Muscle of leg (tissue), 11 donors: ENCODE data around the gene SLFN12. TPM values are rescaled to one million over a fixed set of nuclear protein-coding genes. Genes with fewer than 3 reads are reported as not detected.
A peak's percentile ranks its signal among the peaks of the same experiment; 100 is the strongest.

Source experiments
- DNase-seq: peaks from one replicate; pipeline ENCODE4 v3.0.0; 2013
- H3K27ac ChIP-seq: one replicate; pipeline ENCODE4 v1.5.1; 2013; ENCODE audit warnings: mild to moderate bottlenecking, low read length, control low read depth
- H3K27me3 ChIP-seq: one replicate; pipeline ENCODE4 v1.6.1; 2013; ENCODE audit warnings: low read length; ENCODE audit not compliant: control insufficient read depth, insufficient read depth
- H3K36me3 ChIP-seq: one replicate; pipeline ENCODE4 v1.6.1; 2013; ENCODE audit warnings: low read length; ENCODE audit not compliant: control insufficient read depth, insufficient read depth
- H3K4me1 ChIP-seq: one replicate; pipeline ENCODE4 v1.6.1; 2013; ENCODE audit warnings: low read length; ENCODE audit not compliant: control insufficient read depth, insufficient read depth
- H3K4me3 ChIP-seq: one replicate; pipeline ENCODE4 v1.5.1; 2013; ENCODE audit warnings: low read length, control low read depth
- H3K9me3 ChIP-seq: replicated peaks from 2 replicates; pipeline ENCODE4 v1.6.1; 2013; ENCODE audit warnings: low read depth, low read length; ENCODE audit not compliant: control insufficient read depth
- WGBS: methylation state at CpG from one replicate; pipeline ENCODE4 v1.1.5; 2013; ENCODE audit warnings: missing lambda C conversion rate; ENCODE audit not compliant: insufficient coverage; 5-methylcytosine and 5-hydroxymethylcytosine counted together
- polyA plus RNA-seq, 8 donors: library from polyadenylated mRNA; unstranded; fragments of 120-200 nt; gene quantifications; one replicate each; pipeline versions ENCODE4 v1.2.1 to v1.2.3, GENCODE V29; 2013; ENCODE audit warnings: inconsistent platforms in 1 of 8, low replicate concordance in 1 of 8; ENCODE audit not compliant: insufficient read length in 8 of 8, insufficient read depth in 1 of 8
- total RNA-seq: library from RNA; stranded (reverse); fragments of 120-200 nt; gene quantifications from one replicate; pipeline ENCODE4 v1.2.4, GENCODE V29; 2013

The SLFN12 gene
- total and polyA plus RNA-seq, 9 donors: 4.2 to 11.5 (median 7.0) TPM

DNA sequence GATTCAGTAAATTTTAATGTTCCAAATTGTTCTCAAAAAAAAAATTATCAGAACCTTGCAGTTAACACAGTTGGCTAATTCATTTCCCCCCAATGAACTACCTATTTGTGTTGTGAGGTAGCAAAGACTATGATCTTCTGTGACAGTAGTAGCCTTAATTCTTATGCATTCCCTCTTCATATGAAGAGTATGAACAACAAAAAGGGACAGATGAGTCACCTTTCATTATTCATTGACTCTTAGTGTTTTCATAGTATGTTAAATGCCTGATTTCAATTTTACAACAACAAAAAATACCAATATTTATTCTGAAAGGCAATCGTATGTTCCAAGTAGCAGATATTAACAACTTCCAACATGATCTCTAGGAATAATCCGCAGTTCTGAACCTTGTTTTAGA, 55.2 kb downstream of the SLFN12 start:
- Histone ChIP-seq H3K4me3 (no peak overlapping the region), H3K27me3 (peaks cover 25% of the 10 kb centered on the region), H3K36me3 (no peaks in the 10 kb centered on the region), H3K9me3 (no peaks in the 10 kb centered on the region), H3K27ac (no peak overlapping the region), H3K4me1 (peaks cover 12% of the 10 kb centered on the region)
- DNase-seq: no peak
- no CpG with 5 or more reads among the region's 2 CpGs for WGBS

GRCh38 chr17:35376245-35376644, 56.1 kb downstream of the SLFN12 start:
- Histone ChIP-seq H3K4me3 (no peak overlapping the region), H3K27me3 (peaks cover 25% of the 10 kb centered on the region), H3K9me3 (no peaks in the 10 kb centered on the region), H3K27ac (no peak overlapping the region), H3K36me3 (no peaks in the 10 kb centered on the region), H3K4me1 (peaks cover 12% of the 10 kb centered on the region)
- DNase-seq: peak; percentile 44
- 33% methylated on average over 1 of the region's 1 CpG for WGBS

DNA sequence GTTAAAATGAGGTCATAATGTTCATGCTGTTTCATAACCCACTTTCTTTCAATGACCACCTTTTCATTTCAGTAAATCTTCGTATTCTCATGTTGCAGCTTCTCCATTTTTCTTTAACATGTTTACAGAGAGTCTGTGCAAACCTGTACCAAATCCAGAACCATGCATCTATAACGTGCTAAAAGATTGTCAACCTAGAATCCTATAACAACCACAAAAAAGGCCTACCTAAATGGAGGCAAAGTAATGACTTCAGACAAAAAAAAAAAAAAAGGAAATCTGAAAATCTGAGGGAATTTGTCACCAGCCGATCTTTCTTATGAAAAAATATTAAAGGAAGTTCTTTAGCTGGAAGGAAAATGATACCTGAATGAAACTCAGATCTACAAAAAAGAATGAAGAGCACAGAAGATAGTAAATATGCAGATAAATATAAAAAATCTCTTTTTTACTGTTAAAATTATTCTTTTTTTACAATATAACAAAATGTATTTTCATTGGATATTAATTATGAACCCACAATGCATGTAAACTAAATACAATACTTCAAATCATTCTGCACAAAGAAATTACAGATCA, 57.4 kb downstream of the SLFN12 start:
- peaks cover 12% of the 10 kb centered on the region for H3K4me1 ChIP-seq
- peaks cover 25% of the 10 kb centered on the region for H3K27me3 ChIP-seq

GRCh38 chr17:35373984-35374765, 58.1 kb downstream of the SLFN12 start:
- peaks cover 12% of the 10 kb centered on the region for H3K4me1 ChIP-seq

More for the DNA sequence above, 57.4 kb downstream of the SLFN12 start:
- Histone ChIP-seq H3K27ac (peak overlapping the region; percentile 83), H3K9me3 (no peaks in the 10 kb centered on the region), H3K4me3 (peak overlapping the region; percentile 60), H3K36me3 (no peaks in the 10 kb centered on the region)
- no peak for DNase-seq
- no CpG with 5 or more reads among the region's 3 CpGs for WGBS

GRCh38 chr17:35373534-35373983, 58.7 kb downstream of the SLFN12 start, which contains the start of gene SLFN11:
Gene SLFN11, minus strand, starts transcription at chr17:35373621. Its CDS starts 9,814 bp downstream, at chr17:35363807.
- peaks cover 12% of the 10 kb centered on the region for H3K4me1 ChIP-seq
- peaks cover 32% of the 10 kb centered on the region for H3K27me3 ChIP-seq
- DNase-seq: peak; percentile 93
- no peaks in the 10 kb centered on the region for H3K9me3 ChIP-seq
- no peaks in the 10 kb centered on the region for H3K36me3 ChIP-seq
- peak within 1 kb of the TSS; percentile 83 for H3K27ac ChIP-seq
- H3K4me3 ChIP-seq: peak within 1 kb of the TSS; percentile 60
- under 1% methylated on average over 20 of the region's 22 CpGs for WGBS

More at GRCh38 chr17:35373984-35374765, 58.1 kb downstream of the SLFN12 start:
- Histone ChIP-seq H3K27ac (peak overlapping the region; percentile 83), H3K4me3 (peak overlapping the region; percentile 60), H3K36me3 (no peaks in the 10 kb centered on the region), H3K27me3 (peaks cover 26% of the 10 kb centered on the region), H3K9me3 (no peaks in the 10 kb centered on the region)
- DNase-seq: peak; percentile 53
- 0% methylated on average over 31 of the region's 47 CpGs for WGBS

GRCh38 chr17:35372846-35373533, 59.3 kb downstream of the SLFN12 start:
- no peaks in the 10 kb centered on the region for H3K36me3 ChIP-seq
- H3K27ac ChIP-seq: peak overlapping the region; percentile 67
- peak overlapping the region; percentile 60 for H3K4me3 ChIP-seq
- WGBS: 0% methylated on average over 12 of the region's 25 CpGs
- peak; percentile 15 for DNase-seq
- peaks cover 36% of the 10 kb centered on the region for H3K27me3 ChIP-seq
- H3K4me1 ChIP-seq: peaks cover 12% of the 10 kb centered on the region
- H3K9me3 ChIP-seq: no peaks in the 10 kb centered on the region

DNA sequence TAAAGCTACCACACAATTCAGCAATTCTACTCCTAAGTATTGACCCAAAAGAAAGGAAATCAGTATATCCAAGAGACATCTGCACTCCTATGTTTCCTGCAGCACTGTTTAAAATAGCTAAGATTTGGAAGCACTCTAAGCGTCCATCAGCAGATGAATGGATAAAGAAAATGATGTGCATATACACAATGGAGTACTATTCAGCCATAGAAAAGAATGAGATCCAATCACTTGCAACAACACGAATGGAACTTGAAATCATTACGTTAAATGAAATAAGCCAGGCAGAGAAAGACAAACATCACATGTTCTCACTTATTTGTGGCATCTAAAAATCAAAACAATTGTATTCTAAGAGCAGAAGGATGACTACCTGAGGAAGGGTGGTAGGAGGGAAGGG, 60.4 kb downstream of the SLFN12 start:
- no peaks in the 10 kb centered on the region for H3K9me3 ChIP-seq
- no peak for DNase-seq
- peaks cover 33% of the 10 kb centered on the region for H3K27me3 ChIP-seq
- no peak overlapping the region for H3K27ac ChIP-seq
- no peak overlapping the region for H3K4me3 ChIP-seq
- no CpG with 5 or more reads among the region's 3 CpGs for WGBS
- peaks cover 12% of the 10 kb centered on the region for H3K4me1 ChIP-seq
- H3K36me3 ChIP-seq: no peaks in the 10 kb centered on the region

GRCh38 chr17:35368081-35368830, 64.0 kb downstream of the SLFN12 start:
- Histone ChIP-seq H3K9me3 (no peaks in the 10 kb centered on the region), H3K4me1 (peaks cover under 1% of the 10 kb centered on the region), H3K36me3 (no peaks in the 10 kb centered on the region), H3K4me3 (no peak overlapping the region), H3K27ac (no peak overlapping the region), H3K27me3 (peaks cover 18% of the 10 kb centered on the region)
- DNase-seq: peak; percentile 74
- 55% methylated on average over 2 of the region's 4 CpGs for WGBS

DNA sequence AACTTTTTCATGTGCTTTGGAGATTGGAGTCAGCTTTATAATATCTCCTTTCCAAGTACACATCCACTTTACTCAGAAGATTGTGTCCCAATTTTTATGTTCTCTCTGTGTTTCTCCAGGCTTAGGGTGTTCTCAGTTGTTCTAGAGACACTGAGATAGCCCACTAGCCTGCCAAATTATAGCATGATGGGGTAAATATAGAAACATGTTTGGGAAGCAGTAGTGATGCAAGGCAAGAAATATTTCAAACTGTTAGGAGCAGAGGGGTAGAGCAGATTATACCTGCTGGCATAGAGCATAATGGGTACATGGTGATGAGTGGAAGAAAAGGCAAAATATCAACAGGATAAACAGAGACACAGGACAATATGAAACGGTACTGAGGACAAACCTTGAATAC, 71.3 kb downstream of the SLFN12 start:
- H3K4me3 ChIP-seq: no peak overlapping the region
- no peak overlapping the region for H3K27ac ChIP-seq
- no peaks in the 10 kb centered on the region for H3K4me1 ChIP-seq
- no peaks in the 10 kb centered on the region for H3K9me3 ChIP-seq
- no peaks in the 10 kb centered on the region for H3K36me3 ChIP-seq
- H3K27me3 ChIP-seq: no peaks in the 10 kb centered on the region
- 80% methylated on average over 1 of the region's 1 CpG for WGBS
- no peak for DNase-seq
